HG03520 (cell line): ENCODE data around the gene DDX49.

Source experiments
- ATAC-seq: cut with Tn5 transposase; IDR thresholded peaks from one replicate; pipeline ENCODE4 v1.9.1; 2021; ENCODE audit warnings: mild to moderate bottlenecking, moderate library complexity; ENCODE audit not compliant: unreplicated experiment

DDX49 gene, protein sequence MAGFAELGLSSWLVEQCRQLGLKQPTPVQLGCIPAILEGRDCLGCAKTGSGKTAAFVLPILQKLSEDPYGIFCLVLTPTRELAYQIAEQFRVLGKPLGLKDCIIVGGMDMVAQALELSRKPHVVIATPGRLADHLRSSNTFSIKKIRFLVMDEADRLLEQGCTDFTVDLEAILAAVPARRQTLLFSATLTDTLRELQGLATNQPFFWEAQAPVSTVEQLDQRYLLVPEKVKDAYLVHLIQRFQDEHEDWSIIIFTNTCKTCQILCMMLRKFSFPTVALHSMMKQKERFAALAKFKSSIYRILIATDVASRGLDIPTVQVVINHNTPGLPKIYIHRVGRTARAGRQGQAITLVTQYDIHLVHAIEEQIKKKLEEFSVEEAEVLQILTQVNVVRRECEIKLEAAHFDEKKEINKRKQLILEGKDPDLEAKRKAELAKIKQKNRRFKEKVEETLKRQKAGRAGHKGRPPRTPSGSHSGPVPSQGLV

GRCh38 chr19:18919086-18919899 lies at the start of gene DDX49, which contains the start of gene COPE:
DDX49 (plus strand) TSS chr19:18919715; CDS start chr19:18919742, 27 bp downstream.
COPE (minus strand) TSS chr19:18919387; CDS start chr19:18919348, 39 bp downstream.
- peak; percentile 92 for ATAC-seq

GRCh38 chr19:18869781-18870530 lies 49.6 kb upstream of the DDX49 start:
- ATAC-seq, result no peak

GRCh38 chr19:18870531-18871172 lies 48.9 kb upstream of the DDX49 start:
- ATAC-seq, result no peak

- no peak for ATAC-seq
These were observed 48.0 kb upstream of the DDX49 start for GRCh38 chr19:18871543-18871942.

DNA sequence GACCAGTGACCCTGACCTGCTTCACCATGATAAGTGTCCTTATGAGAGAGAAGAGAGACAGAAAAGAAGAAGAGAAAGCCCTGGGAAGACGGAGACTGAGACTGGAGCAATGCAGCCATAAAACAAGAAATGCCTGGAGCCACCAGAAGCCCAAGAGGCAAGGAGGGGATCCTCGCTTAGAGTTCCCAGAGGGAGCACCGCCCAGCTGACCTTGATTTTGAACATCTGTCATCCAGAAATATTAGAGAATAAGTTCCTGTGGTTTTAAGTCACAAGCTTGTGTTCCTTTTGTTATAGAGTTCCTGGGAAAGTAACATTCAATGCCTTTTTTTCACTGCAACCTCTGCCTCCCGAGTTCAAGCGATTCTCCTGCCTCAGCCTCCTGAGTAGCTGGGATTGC lies 43.8 kb upstream of the DDX49 start:
- ATAC-seq, result no peak

GRCh38 chr19:18876865-18877264 lies 42.6 kb upstream of the DDX49 start:
- no peak for ATAC-seq

DNA sequence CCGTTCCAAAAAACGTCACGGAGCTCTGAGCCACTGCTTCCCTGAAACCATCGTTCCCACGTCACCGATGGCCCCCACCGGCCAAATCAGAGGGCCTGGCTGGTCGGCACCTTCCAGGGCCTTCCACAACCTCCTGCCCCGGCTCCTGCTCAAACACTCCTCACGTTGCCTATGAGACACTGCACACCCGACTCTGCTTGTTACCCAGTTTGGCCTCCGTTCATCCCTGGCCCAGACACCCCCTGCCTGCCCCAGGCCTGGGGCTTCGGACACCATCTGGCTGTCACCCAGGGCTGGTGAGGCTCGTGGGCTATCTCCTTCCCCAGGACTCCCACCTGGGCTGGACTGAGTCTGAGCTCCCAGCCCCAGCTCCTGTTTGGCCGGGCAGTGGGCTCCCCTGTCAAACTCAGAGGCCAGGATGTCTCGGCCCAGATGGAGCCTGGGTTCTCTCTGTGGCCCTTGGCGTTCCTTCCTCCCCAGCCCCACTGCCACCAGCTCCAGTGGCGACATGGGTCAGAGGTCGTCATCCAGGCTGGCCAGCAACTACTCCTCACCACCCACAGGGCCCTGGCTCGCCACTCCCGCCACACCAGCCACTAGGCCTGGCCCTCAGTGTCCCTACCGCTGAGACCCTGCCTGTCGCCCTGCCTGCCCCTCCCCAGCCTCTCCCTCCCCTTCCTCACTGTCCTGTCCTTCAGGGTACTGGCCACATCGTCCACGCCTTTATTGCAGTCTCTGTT lies 41.3 kb upstream of the DDX49 start:
- no peak for ATAC-seq

DNA sequence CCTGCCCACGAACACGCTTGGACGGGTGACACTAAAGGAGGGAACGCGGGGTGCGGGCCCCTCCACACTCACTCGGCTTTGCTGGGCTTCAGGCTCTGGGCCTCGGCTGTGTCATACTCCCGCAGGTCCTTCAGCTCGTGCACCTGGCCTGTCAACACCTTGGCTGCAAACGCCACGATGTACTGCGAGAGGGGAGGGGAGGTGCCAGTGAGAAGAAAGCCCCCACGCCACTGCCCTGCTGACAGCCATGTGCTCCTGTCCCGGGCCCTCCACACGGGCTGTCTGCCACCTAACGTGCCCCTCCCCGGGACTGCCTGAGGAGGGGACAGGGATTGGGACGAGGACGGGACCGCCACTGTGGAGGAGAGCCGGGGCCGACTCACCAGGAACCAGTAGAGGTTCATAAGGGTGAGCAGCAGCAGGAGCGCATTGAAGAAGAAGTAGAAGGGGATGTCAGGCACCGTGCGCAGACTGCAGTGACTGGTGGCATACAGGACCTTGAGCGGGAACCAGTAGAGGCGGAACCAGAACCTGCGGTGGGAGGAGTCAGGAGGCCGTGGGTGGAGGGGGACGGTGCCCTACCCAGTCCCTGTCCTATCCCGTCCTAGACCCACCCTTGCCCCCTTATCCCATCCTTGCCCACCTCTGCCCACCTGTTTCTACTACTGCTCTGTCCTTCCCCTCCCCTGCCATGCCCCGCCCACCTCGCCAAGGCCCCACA lies 40.5 kb upstream of the DDX49 start:
- no peak for ATAC-seq

- no peak for ATAC-seq
These were observed 39.7 kb upstream of the DDX49 start for GRCh38 chr19:18879579-18880373.

DNA sequence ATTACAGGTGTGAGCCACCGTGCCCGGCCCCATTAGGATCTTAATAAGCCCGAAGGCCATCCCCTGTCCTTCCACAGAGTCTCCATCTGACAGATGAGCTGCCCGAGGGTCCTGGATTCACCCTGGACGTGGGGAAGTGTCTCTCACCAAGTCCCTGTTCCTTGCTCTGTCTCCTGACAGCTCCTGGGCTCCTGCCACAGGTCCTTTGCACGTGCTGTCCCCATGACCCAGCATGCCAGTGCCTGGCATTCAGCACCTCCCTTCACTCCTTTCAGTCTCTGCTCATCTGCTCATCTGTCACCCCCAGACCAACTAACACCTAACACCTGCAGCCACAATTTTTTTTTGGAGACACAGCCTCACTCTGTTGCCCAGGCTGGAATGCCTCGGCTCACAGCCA lies 38.0 kb upstream of the DDX49 start:
- ATAC-seq, result no peak

DNA sequence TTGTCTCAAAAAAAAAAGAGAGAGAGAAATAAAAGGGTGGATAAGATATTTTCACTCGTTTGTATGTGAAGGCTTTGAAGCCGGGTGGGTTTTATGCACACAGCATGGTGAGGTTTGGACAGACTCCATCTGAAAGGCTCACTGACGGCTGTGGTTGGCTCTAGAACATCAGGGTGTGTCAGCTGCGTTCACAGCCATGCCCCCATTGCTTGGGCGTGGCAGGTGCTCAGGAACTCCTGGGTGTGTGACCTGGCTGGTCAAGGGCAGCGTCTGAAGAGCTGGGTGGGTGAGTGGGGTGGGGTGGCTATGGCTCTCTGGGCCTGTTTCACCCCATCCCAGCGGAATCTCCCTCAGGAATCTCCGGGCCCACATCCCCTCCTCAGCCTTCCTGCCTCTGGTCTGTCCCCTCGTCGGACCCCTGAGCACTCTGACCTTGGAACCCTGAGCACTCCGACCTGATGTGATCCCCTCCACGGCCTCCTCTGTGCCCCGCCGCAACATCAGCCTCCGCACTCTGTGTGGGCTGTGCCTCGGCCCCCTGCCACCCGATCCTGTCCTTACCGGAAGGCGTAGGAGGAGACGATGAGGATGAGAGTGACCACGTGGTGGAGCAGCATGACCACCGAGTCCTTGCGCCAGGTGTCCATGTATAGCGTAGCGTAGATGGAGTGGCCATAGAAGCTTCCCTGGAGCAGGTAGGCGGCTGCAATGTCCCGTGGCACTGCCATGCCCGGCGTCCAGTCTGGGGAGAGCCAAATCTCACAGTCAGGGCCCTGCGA lies 35.8 kb upstream of the DDX49 start:
- no peak for ATAC-seq

DNA sequence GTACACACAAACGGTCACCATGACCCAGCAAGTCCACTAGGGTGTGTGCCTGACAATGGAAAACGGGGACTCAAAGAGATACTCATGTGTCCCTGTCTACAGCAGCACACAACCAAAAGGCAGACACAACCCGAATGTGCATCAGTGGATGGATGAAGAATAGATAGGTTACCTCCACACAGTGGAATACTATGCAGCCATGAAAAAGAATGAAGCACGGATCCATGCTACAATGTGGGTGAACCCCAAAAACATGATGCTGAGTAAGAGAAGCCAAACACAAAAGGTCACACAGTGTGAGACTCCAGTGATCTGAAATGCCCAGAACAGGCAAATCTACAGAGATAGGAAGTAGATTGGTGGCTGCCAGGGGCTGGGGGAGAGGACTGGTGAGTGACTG lies 32.5 kb upstream of the DDX49 start:
- no peak for ATAC-seq

- ATAC-seq, result no peak
These were observed 29.4 kb upstream of the DDX49 start for GRCh38 chr19:18889949-18890745.

GRCh38 chr19:18893587-18894253 lies 25.8 kb upstream of the DDX49 start:
- ATAC-seq, result no peak

GRCh38 chr19:18894254-18895037 lies 25.1 kb upstream of the DDX49 start:
- ATAC-seq, result no peak
